SK-N-SH (cell line): ENCODE data around the gene SARS2. TPM values are rescaled to one million over a fixed set of nuclear protein-coding genes. Genes with fewer than 3 reads are reported as not detected.

Experiments used
- CTCF ChIA-PET: fragments of 300-600, 350-600 bp; formaldehyde crosslinking; extraction: SDS; loops from one replicate; lab custom pipeline; 2021; lab: Yijun Ruan, JAX
- POLR2A ChIA-PET: fragments of 350-600 bp; sonication (Branson Sonifier 250); formaldehyde crosslinking; extraction: SDS; loops from one replicate; lab custom pipeline; 2020; ENCODE audit warnings: antibody characterized with exemption, inconsistent platforms; lab: Yijun Ruan, JAX
- DNase-seq: peaks from one replicate; pipeline ENCODE4 v3.0.0; 2012
- H2AFZ ChIP-seq: fragments of 200-600 bp; sonication (generic); 2 replicates; pipeline ENCODE4 v1.8.1; 2016; ENCODE audit warnings: antibody characterized with exemption, mild to moderate bottlenecking, low read depth
- H3F3A ChIP-seq: fragments of 200-600 bp; sonication (generic); replicated peaks from 2 replicates; pipeline ENCODE3; 2016; ENCODE audit warnings: antibody characterized with exemption, mild to moderate bottlenecking; ENCODE audit not compliant: insufficient read depth
- H3K27ac ChIP-seq, 2 experiments: fragments of 200-500 bp in 1 of 2; fragments of 200-600 bp in 1 of 2; sonication (Bioruptor generic) in 1 of 2; sonication (generic), shearing (Covaris generic) in 1 of 2; 2 replicates each; pipeline versions ENCODE4 v1.5.1 to v1.6.1; 2014 to 2016; ENCODE audit warnings: low read depth in 2 of 2, inconsistent platforms in 1 of 2, low read length in 1 of 2, mild to moderate bottlenecking in 1 of 2, mixed read lengths in 1 of 2
- H3K27me3 ChIP-seq: fragments of 200-600 bp; sonication (generic), shearing (Covaris generic); 2 replicates; pipeline ENCODE4 v1.6.1; 2016; ENCODE audit warnings: mixed run types; ENCODE audit not compliant: insufficient read depth
- H3K36me3 ChIP-seq, 2 experiments: fragments of 200-500 bp in 1 of 2; fragments of 200-600 bp in 1 of 2; sonication (Bioruptor generic) in 1 of 2; sonication (generic) in 1 of 2; replicated peaks in 1 of 2; 2 replicates each; pipeline versions ENCODE3 to v1.5.1; 2014 to 2016; ENCODE audit warnings: low read length in 1 of 2, mild to moderate bottlenecking in 1 of 2; ENCODE audit not compliant: insufficient read depth in 2 of 2, control insufficient read depth in 1 of 2
- H3K4me1 ChIP-seq, 2 experiments: fragments of 200-500 bp in 1 of 2; fragments of 200-600 bp in 1 of 2; sonication (Bioruptor generic) in 1 of 2; sonication (generic), shearing (Covaris generic) in 1 of 2; 2 replicates each; pipeline versions ENCODE4 v1.5.1 to v1.6.1; 2014 to 2016; ENCODE audit warnings: low read depth in 1 of 2, low read length in 1 of 2, mixed run types in 1 of 2; ENCODE audit not compliant: insufficient read depth in 2 of 2, control insufficient read depth in 1 of 2
- H3K4me2 ChIP-seq: fragments of 200-600 bp; sonication (generic), shearing (Covaris generic); 2 replicates; pipeline ENCODE4 v1.6.1; 2017; ENCODE audit warnings: mixed run types
- H3K4me3 ChIP-seq, 2 experiments: fragments of 200-500 bp in 1 of 2; fragments of 200-600 bp in 1 of 2; sonication (Bioruptor generic) in 1 of 2; sonication (generic), shearing (Covaris generic) in 1 of 2; 2 replicates each; pipeline versions ENCODE4 v1.5.1 to v1.8.1; 2014 to 2016; ENCODE audit warnings: low read depth in 2 of 2, inconsistent platforms in 1 of 2, low read length in 1 of 2, mild to moderate bottlenecking in 1 of 2, mixed read lengths in 1 of 2, moderate library complexity in 1 of 2
- H3K79me2 ChIP-seq: fragments of 200-600 bp; sonication (generic); 2 replicates; pipeline ENCODE4 v1.8.1; 2017; ENCODE audit warnings: mild to moderate bottlenecking; ENCODE audit not compliant: insufficient read depth
- H3K9ac ChIP-seq: fragments of 200-600 bp; sonication (generic); 2 replicates; pipeline ENCODE4 v1.6.1; 2017; ENCODE audit warnings: mixed run types
- H3K9me2 ChIP-seq: fragments of 200-600 bp; sonication (generic); 2 replicates; pipeline ENCODE4 v1.6.1; 2017; ENCODE audit warnings: mixed run types
- H3K9me3 ChIP-seq: fragments of 200-600 bp; sonication (generic); 2 replicates; pipeline ENCODE4 v1.6.1; 2017; ENCODE audit warnings: mixed run types, mild to moderate bottlenecking, moderate library complexity
- H4K20me1 ChIP-seq: fragments of 200-600 bp; sonication (generic); 2 replicates; pipeline ENCODE4 v1.6.1; 2017; ENCODE audit warnings: mild to moderate bottlenecking, mixed run types; ENCODE audit not compliant: insufficient read depth
- CTCF ChIP-seq: fragments of 200-600 bp; sonication (generic); IDR thresholded peaks from 2 replicates; pipeline ENCODE4 v1.6.1; 2017; ENCODE audit warnings: antibody characterized with exemption, mild to moderate bottlenecking, moderate library complexity
- FOSL2 ChIP-seq: IDR thresholded peaks from 2 replicates; pipeline ENCODE4 v1.4.0; 2012; ENCODE audit warnings: low read depth, mild to moderate bottlenecking, moderate library complexity, borderline replicate concordance
- GABPA ChIP-seq: IDR thresholded peaks from 2 replicates; pipeline ENCODE4 v1.4.0; 2012; ENCODE audit warnings: low read depth, mild to moderate bottlenecking
- MAX ChIP-seq: IDR thresholded peaks from 2 replicates; pipeline ENCODE4 v1.4.0; 2012; ENCODE audit warnings: low read depth
- PBX3 ChIP-seq: IDR thresholded peaks from 2 replicates; pipeline ENCODE4; 2012
- REST ChIP-seq: IDR thresholded peaks from 2 replicates; pipeline ENCODE4 v1.6.1; 2012; ENCODE audit warnings: mild to moderate bottlenecking, low read depth, low read length, moderate library complexity
- SIN3A ChIP-seq: IDR thresholded peaks from 2 replicates; pipeline ENCODE4 v1.6.1; 2012; ENCODE audit warnings: low read depth, mild to moderate bottlenecking, low read length, moderate library complexity, borderline replicate concordance
- SMC3 ChIP-seq: IDR thresholded peaks from 2 replicates; pipeline ENCODE4 v1.6.1; 2012; ENCODE audit warnings: low read depth, low read length, improper control_type of control experiment
- TAF1 ChIP-seq: IDR thresholded peaks from 2 replicates; pipeline ENCODE4 v1.6.1; 2012; ENCODE audit warnings: low read depth, mild to moderate bottlenecking, low read length, moderate library complexity, borderline replicate concordance
- ZBTB33 ChIP-seq: IDR thresholded peaks from 2 replicates; pipeline ENCODE4 v1.4.0; 2012; ENCODE audit warnings: low read depth, borderline replicate concordance
- WGBS: methylation state at CpG from one replicate; pipeline ENCODE4 v1.1.6; 2017; ENCODE audit warnings: low lambda C conversion rate; 5-methylcytosine and 5-hydroxymethylcytosine counted together
- polyA plus RNA-seq, 3 experiments: library from polyadenylated mRNA; depleted of rRNA; stranded (reverse); fragments of >200 nt; gene quantifications; 2 replicates each; pipeline ENCODE4 v1.2.3, GENCODE V29; 2012

The SARS2 gene
- polyA plus RNA-seq, 1 of the 3 experiments (the other 2 are of a cell fraction) = 36.5 TPM

GRCh38 chr19:38879400-38879751 is 51.2 kb downstream of the SARS2 start:
- ChIA-PET POLR2A (interaction anchor here (0.9 to 1.1 kb wide), 2 partner anchors 15 to 42 kb away, joined by 3 read pairs; no protein-coding TSS in a partner anchor), CTCF (interaction anchor here (1.4 to 2.4 kb wide), 2 partner anchors 9 to 10 kb away, joined by 4 to 9 read pairs; no protein-coding TSS in a partner anchor)
- Histone ChIP-seq H3K4me2 (no peak overlapping the region), H3K9ac (no peak overlapping the region), H3K4me1 (peaks cover 0 to 14% of the 10 kb centered on the region in 2 experiments; a peak in 1 of 4 replicates), H3K36me3 (no peaks in the 10 kb centered on the region), H4K20me1 (no peaks in the 10 kb centered on the region), H3K9me3 (no peaks in the 10 kb centered on the region), H3K79me2 (no peaks in the 10 kb centered on the region), H3K27ac (no peak overlapping the region), H2AFZ (no peak overlapping the region), H3K27me3 (no peaks in the 10 kb centered on the region), H3F3A (no peaks in the 10 kb centered on the region), H3K9me2 (no peaks in the 10 kb centered on the region), H3K4me3 (no peak overlapping the region)
- DNase-seq = peak; percentile 11
- no peak for TF ChIP-seq ZBTB33
- TF ChIP-seq FOSL2 = no peak
- no peak for TF ChIP-seq SMC3
- TF ChIP-seq GABPA = no peak
- no peak for TF ChIP-seq PBX3
- no peak for TF ChIP-seq CTCF
- TF ChIP-seq TAF1 = no peak
- TF ChIP-seq REST = no peak
- no peak for TF ChIP-seq SIN3A
- no peak for TF ChIP-seq MAX
- WGBS = 85% methylated on average over 9 of the region's 11 CpGs
